GM19438 (cell line): ENCODE data around the gene GUCY2F.

Source experiments
- ATAC-seq: cut with Tn5 transposase; IDR thresholded peaks from one replicate; pipeline ENCODE4 v1.9.1; 2021; ENCODE audit warnings: low read depth; ENCODE audit not compliant: unreplicated experiment

Gene GUCY2F

GRCh38 chrX:109398061-109398460, 83.8 kb downstream of the GUCY2F start:
- ATAC-seq, result no peak

- no peak for ATAC-seq
Measured at GRCh38 chrX:109393859-109394258, 88.0 kb downstream of the GUCY2F start.

GRCh38 chrX:109392895-109393294, 89.0 kb downstream of the GUCY2F start:
- ATAC-seq, result no peak

- ATAC-seq, result no peak
Measured at GRCh38 chrX:109390556-109390955, 91.3 kb downstream of the GUCY2F start.

GRCh38 chrX:109389917-109390316, 92.0 kb downstream of the GUCY2F start:
- ATAC-seq, result no peak

- no peak for ATAC-seq
Measured at GRCh38 chrX:109384699-109385098, 97.2 kb downstream of the GUCY2F start.

GRCh38 chrX:109382332-109382731, 99.6 kb downstream of the GUCY2F start:
- ATAC-seq, result no peak

GRCh38 chrX:109378281-109378680, 103.6 kb downstream of the GUCY2F start:
- ATAC-seq, result no peak

GRCh38 chrX:109374262-109374960, 107.5 kb downstream of the GUCY2F start:
- no peak for ATAC-seq

- no peak for ATAC-seq
Measured at GRCh38 chrX:109373468-109373867, 108.4 kb downstream of the GUCY2F start.

GRCh38 chrX:109372716-109373115, 109.2 kb downstream of the GUCY2F start:
- ATAC-seq, result no peak

- ATAC-seq, result no peak
Measured at GRCh38 chrX:109372291-109372690, 109.6 kb downstream of the GUCY2F start.

GRCh38 chrX:109362101-109362500, 119.8 kb downstream of the GUCY2F start:
- ATAC-seq, result no peak

- ATAC-seq, result no peak
Measured at GRCh38 chrX:109360301-109360700, 121.6 kb downstream of the GUCY2F start.

GRCh38 chrX:109357706-109358105, 124.2 kb downstream of the GUCY2F start:
- no peak for ATAC-seq

- no peak for ATAC-seq
Measured at GRCh38 chrX:109356684-109357083, 125.2 kb downstream of the GUCY2F start.

- ATAC-seq, result no peak
Measured at GRCh38 chrX:109352066-109352588, 129.8 kb downstream of the GUCY2F start.

- ATAC-seq, result no peak
Measured at GRCh38 chrX:109351557-109351956, 130.3 kb downstream of the GUCY2F start.

GRCh38 chrX:109350551-109350950, 131.3 kb downstream of the GUCY2F start:
- ATAC-seq, result no peak

- ATAC-seq, result no peak
Measured at GRCh38 chrX:109350051-109350450, 131.8 kb downstream of the GUCY2F start.

GRCh38 chrX:109347632-109348031, 134.3 kb downstream of the GUCY2F start:
- no peak for ATAC-seq

- no peak for ATAC-seq
Measured at GRCh38 chrX:109346491-109346890, 135.4 kb downstream of the GUCY2F start.

GRCh38 chrX:109345856-109346255, 136.0 kb downstream of the GUCY2F start:
- no peak for ATAC-seq
